Suprapubic skin (tissue), 4 donors: Measurements from ENCODE around the gene HK3.
"Not testable (repeated sequence)": the region's sequence is repeated elsewhere in the genome, so short reads cannot be mapped to it uniquely, and the experiment has no call there.

Experiments
- CTCF ChIP-seq, 2 donors: fragments of 200-600 bp in 1 of 2; fragments of 450-650 bp in 1 of 2; sonication (generic) in 1 of 2; IDR thresholded peaks; one replicate each; pipeline ENCODE4 v1.5.1; 2016 to 2019; ENCODE audit warnings: antibody characterized with exemption in 2 of 2, mild to moderate bottlenecking in 1 of 2, moderate library complexity in 1 of 2
- POLR2A ChIP-seq, 2 donors: fragments of 450-650 bp; IDR thresholded peaks; one replicate each; pipeline ENCODE4 v1.6.1; 2017; ENCODE audit warnings: antibody characterized with exemption in 2 of 2, mild to moderate bottlenecking in 2 of 2, moderate library complexity in 2 of 2
- POLR2AphosphoS5 ChIP-seq, 3 donors: sonication (generic); formaldehyde crosslinking; IDR thresholded peaks; one replicate each; pipeline ENCODE4 v1.6.1; 2017; ENCODE audit warnings: antibody characterized with exemption in 3 of 3

GRCh38 chr5:176873011-176873410 is 26.1 kb downstream of the HK3 start:
- TF ChIP-seq CTCF, POLR2A, POLR2AphosphoS5 (IDR thresholded peaks at IDR 0.05): not testable (repeated sequence)
